NT2/D1 (cell line): ENCODE data around the gene CELF5.

ENCODE experiments used
- SUZ12 ChIP-seq: IDR thresholded peaks from 2 replicates; pipeline ENCODE4 v1.6.1; 2011; ENCODE audit not compliant: insufficient read length, insufficient read depth; ENCODE audit errors: extremely low read depth
- YY1 ChIP-seq: IDR thresholded peaks from 2 replicates; pipeline ENCODE4 v1.6.1; 2011; ENCODE audit not compliant: insufficient read length, insufficient read depth
- ZNF274 ChIP-seq: IDR thresholded peaks from 2 replicates; pipeline ENCODE4 v1.6.1; 2011; ENCODE audit warnings: mild to moderate bottlenecking, low read depth, low read length

GRCh38 chr19:3252650-3253049, 28.2 kb downstream of the CELF5 start:
- TF ChIP-seq YY1 (no peak), ZNF274 (no peak), SUZ12 (no peak)
